Hematopoietic multipotent progenitor cell treated with erythropoietin and hydrocortisone succinate and interleukin-3 and kit ligand, for 17 days (in vitro differentiated cells): ENCODE measurements around the gene PLN.

Experiments used
- DNase-seq: peaks from one replicate; pipeline ENCODE4 v3.0.0-alpha.2; 2015; ENCODE audit warnings: low spot score

The PLN gene

DNA sequence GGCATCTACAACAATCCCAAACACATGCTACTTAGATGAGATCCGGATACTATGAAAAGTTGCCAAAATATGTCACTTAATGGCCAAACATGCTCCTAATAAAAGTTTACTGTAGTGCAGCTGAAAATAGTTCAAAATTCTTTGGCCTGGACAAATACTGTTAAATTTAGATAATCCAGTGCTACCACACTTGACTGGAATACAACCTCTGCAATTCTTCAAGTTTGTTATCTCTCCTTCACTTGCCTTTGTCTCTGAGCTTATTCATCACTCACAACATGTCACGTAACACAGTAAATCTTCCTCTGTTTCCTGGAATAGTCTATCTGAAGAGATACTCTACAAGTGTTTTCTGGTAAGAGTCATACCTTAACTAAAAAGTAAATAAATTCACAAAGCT, 10.5 kb upstream of the PLN start:
- no peak for DNase-seq

DNA sequence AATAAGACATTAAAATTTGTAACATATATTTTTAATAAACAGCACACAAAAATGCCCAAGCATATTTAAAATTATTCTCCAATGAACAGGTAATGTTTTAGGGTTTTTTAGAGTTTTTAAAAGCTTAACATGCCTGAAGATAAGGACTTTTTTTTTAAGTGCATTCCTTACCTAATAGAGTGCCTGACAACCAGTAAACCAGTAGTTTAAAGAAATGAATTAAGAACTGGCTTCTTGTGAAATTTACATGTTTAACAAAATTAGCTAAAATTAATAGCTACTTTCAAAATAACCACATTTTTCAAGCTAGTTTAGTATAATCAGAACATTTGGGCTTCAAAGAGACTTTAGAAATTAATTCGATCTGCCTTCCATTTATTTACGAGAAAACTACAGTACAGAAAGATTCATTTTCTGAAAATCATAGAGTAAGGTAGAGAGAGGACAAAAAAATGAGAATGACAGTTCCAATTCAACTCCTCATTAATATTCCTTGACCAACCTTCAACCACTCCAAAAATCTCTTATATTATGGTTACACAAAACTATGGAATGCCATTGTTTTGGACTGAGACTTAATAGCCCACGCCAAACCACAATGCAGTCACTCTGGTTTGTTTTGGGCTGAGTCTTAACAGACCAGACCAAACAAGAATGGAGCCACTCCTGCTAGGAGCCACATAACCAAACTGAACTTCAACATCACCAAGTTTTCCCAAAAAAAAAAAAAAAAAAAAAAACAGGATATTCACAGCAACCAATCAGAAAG, 5.7 kb upstream of the PLN start:
- DNase-seq = no peak

DNA sequence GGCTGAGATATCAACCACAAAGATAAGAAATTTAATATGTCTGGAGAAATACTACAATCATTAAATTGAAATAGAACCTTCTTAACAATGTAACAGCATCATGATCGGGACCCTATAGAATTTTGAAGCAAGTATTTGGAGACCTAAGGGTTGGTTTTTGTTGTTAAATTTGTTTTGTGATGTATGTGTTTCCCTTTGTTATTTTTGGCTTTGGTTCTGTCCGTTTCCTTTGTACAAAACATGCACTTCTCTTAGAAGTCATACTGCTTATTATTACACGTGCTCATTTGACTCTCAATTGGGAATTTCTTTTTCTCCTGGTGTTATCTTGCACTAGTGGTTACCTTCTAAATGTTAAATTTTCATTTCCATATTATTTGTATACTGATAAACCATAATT, 4.0 kb upstream of the PLN start:
- DNase-seq = no peak

DNA sequence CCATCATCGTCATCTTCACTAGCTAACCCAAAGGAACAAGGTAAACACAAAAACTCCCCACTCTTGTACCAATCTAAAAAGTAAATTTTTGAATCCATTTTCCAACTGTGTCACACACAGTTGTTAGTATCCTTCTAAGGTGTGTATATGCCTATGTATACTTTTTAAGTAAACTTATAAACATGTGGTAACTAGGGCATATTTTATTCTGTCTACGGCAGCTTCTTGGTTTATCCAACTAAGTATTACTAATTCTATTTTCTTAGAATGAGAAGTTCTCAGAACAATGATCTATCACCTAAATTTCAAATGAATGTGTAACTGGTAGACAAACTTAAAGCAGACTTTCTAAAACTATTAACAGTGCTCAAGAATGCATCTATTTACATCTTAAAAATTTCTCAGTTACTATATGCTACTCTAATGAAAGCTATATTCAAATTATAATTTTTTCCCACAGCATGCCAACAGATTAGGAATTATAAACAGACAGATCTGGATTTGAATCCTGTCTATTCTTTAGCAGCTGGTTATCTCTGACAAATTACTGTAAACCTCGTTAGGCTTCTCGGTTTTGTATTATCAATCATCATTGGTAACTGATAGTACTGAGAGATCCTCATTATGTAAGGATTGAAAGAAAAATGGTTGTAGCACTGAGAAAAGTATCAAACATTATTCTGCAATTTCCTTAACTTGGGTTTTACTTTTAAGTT, 1.8 kb upstream of the PLN start:
- DNase-seq = no peak

DNA sequence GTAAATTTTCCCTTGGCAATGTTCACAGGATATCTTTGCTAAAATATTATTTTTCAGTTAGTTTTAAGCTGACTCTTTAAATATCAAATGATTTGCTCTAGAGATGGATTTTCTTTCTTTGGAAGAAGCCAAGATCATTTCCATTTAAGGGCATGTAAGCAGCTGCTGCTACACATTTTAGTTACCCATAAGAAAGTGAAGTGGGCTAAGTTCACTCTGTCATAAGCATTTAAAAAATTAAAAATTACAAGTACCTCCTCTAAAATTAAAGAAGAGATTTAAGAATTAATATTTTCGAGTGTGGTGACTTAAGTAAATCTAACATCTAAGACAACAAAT, 1.2 kb upstream of the PLN start:
- no peak for DNase-seq

DNA sequence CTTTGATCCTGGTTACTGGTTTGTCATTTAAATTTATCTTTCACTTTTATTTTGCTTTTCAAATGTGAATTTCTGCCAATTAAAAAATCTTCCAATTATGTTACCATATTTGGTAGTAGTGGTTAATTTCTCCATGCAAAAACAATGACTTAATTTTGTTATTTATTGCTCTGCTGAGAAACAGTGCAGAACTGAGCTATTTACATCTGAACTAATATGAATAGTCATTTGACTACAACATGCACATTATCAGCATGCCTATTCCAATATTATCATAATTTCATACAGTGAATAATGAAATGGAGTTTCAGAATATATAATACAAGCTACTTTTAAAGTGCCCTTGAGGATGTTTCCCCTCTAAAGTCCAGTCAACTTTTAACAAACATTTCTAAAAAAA, 517 bp downstream of the PLN start:
- no peak for DNase-seq

DNA sequence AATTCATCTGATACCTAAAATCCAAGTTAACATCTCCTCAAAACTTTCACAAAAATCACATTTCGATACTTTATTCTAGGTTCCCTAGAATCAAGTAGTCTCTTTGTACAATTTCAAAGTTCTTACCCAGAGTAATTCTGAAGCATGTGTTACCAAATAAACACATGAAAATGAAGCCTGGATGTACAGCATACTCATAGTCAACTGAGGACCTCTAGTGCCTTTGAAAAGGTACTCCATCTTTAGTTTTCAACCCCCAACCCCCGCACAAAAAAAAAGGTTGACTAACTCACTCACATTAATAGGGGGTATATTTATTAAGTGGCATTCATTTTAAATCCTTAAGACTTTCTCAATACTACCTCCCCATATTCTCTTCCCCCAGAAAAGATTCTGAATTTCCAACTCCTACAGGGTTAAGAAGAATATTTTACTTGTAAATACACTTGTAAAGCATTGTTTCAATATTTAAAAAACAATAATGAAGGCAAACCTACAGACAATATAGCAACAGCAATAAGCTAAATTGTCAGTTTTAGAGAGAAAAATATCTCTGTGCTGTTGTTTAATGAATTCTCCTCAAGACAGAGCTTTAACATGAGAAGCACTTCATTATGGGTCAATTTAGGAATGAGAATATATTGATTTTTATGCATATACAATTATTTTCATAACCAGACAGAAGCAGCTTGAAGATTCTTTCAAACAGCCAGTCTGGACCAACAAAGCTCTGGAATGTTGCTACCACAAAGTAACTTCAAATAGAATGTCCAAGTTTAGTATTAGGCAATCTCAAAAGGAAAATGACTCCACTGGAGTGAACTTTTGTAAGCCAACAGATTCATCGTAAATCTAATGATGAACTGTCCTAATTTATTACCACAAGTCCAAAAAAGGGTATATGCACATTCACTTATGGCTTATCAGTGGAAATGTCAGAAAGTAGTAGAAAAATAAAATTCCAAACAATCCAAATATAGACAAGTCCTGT, 3.3 kb downstream of the PLN start:
- no peak for DNase-seq

DNA sequence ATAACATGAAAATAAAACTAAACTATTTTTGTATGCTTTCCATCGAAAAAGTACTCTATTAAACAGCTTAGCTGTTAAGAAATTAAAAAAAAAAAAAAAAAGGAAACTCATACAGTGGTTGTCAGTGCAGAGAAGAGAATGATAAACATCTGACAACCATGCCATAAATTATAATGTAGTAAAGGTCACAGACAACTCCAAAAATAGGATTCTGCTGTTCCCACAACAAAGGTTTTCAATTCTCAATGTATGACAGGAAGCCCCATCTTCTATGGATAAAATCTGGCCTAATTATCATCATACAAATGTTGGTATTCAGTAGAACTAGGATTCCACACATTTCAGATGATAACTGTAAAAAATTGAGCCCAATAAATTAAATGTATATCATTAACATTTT, 5.0 kb downstream of the PLN start:
- DNase-seq = no peak

DNA sequence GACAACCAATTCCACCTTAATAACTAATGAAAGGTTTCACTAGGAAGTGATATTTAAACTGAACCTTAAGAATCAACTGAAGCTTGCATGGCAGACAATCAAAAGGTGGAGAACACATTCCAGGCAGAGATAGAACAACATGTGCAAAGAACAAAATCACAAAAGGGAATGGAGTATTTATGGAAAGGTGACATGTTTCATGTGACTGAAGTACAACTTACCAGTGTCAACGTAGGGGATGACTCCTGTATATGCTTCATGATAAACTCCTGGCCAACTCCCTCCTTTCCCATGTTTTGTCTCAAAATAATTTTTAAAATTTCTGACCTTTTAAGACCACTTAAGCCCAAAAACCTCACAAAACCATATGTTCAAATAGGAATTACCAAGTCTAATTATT, 6.6 kb downstream of the PLN start:
- no peak for DNase-seq

DNA sequence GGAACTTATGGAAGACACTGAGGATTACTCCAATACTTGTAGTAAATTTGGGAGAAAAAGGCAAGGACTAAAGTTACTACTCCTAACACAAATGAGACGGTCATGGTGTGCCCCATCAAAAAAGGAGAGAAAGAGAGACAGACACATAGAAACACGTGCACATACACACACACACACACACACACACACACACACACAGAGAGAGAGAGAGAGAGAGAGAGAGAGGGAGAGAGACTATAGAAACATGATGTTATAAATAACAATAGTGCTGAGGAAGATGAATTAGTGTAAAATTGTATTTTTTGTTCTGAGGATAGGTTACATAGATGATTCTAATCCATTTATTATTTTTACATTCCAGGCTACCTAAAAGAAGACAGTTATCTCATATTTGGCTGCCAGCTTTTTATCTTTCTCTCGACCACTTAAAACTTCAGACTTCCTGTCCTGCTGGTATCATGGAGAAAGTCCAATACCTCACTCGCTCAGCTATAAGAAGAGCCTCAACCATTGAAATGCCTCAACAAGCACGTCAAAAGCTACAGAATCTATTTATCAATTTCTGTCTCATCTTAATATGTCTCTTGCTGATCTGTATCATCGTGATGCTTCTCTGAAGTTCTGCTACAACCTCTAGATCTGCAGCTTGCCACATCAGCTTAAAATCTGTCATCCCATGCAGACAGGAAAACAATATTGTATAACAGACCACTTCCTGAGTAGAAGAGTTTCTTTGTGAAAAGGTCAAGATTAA, 10.5 kb downstream of the PLN start:
- no peak for DNase-seq

DNA sequence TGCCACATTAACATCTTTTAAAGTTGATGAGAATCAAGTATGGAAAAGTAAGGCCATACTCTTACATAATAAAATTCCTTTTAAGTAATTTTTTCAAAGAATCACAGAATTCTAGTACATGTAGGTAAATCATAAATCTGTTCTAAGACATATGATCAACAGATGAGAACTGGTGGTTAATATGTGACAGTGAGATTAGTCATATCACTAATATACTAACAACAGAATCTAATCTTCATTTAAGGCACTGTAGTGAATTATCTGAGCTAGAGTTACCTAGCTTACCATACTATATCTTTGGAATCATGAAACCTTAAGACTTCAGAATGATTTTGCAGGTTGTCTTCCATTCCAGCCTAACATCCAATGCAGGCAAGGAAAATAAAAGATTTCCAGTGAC, 11.6 kb downstream of the PLN start:
- DNase-seq = no peak

DNA sequence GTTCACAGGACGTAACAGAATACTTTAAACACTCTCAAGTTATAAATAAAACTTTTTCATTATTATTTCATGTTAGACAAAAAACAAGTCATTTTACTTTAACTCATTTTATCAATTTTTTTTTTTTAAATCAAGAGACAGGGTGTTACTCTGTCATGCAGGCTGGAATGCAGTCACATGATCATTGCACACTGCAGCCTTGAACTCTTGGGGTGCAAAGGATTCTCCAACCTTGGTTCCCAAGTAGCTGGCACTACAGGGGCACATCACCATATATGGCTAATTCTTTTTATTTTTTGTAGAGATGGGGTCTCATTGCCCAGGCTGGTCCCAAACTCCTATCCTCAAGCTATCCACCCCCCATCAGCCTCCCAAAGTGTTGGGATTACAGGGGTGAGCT, 14.2 kb downstream of the PLN start:
- no peak for DNase-seq

DNA sequence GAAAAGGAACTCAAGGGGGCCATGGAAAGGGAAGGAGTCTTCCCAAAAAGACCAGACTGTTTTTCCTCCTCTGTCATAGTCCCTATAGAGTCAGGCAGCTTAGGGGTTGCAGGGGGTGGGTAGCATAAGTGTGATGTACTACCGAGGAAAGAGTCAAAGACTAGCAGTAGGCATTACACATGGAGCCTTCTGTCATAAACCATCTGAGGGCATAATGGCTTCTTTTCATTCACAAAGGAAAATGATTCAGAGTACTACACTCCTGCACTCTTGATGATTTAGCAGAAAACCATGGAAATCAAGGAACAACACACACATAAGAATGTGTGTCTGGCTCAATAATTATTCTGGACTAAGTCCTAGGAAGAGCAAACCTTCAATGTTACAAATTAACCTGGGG, 14.9 kb downstream of the PLN start:
- no peak for DNase-seq

DNA sequence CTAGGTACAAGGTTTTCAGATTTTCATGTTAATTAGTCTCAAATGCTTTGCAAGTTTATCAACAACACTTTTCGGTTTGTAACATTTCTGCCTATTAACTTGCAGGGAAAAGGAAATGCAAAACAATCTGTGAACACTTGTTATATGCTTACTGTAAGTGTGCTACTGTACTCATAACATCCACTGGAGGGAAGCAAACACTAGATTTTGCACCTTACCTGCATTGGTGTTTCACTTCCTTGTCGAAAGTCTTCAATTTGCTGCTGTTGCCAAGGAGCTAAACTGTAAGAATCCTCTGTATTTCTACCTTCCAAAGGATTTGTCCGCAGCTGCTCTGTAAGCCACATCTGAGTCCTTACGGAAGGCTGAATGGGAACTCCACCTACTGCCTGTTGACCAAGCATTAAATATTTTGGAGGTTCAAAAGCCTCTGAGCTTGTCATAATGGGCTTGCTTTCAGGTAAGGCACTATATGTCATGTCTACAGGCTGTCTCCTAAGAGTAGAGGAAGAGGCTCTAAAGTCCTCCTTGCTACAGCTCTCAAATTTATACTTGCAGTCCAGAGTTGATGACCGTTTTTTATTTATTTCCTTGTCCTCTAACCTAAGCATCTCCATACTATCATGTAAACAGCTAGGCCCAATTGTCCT, 17.3 kb downstream of the PLN start:
- no peak for DNase-seq

DNA sequence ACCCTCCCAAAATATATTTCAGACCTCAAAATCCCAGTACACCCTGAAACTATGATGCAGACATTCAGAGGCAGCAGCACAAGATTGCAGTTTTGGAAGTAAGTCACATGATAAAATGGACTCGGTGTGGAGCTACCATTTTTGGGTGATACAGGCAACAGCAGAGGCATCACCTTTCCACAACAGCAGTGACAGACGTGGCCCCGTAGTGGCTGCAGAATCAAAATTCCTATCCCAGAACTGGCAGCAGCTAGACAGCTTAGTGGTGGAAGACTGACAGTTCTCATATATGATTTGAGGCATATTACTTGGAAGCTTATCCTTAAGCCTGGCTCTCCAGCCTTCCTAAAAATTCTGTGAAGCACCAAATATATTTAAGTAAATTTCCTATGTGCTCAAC, 19.9 kb downstream of the PLN start:
- no peak for DNase-seq

DNA sequence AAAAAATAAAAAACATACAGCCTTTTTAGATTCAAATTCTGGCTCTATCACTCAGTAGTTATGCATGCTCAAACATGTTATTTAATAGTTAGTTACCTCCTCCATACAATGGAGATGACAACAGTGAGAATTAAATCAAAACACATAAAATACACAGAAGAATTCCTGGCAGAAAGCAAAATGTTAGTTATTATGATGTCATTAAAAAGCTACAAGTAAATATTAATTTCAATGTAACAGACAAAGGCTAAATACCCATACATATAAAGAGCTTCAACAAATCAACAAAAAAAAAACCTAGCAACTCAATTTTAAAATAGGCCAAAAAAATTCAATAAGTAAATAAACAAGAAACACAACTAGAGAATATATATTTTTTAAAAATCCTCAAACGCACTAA, 21.4 kb downstream of the PLN start:
- DNase-seq = no peak

DNA sequence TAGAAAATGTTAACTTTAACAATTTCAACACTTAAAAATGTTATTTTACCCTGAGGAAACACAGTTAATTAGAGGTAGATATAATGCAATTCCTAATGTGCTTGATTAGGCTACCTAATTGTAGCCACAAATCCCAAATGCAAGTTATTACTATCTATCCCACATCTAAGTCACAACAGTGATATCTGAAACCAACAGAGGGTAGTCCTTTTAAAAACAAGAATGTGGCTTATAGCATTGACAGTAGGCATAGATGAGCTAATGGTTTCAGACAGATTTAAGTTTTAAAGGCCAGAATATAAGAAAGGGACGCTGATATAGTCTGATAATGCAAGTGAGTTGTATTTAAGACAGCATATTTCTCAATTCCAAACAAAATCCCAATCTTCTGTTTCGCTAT, 23.0 kb downstream of the PLN start:
- DNase-seq = no peak

DNA sequence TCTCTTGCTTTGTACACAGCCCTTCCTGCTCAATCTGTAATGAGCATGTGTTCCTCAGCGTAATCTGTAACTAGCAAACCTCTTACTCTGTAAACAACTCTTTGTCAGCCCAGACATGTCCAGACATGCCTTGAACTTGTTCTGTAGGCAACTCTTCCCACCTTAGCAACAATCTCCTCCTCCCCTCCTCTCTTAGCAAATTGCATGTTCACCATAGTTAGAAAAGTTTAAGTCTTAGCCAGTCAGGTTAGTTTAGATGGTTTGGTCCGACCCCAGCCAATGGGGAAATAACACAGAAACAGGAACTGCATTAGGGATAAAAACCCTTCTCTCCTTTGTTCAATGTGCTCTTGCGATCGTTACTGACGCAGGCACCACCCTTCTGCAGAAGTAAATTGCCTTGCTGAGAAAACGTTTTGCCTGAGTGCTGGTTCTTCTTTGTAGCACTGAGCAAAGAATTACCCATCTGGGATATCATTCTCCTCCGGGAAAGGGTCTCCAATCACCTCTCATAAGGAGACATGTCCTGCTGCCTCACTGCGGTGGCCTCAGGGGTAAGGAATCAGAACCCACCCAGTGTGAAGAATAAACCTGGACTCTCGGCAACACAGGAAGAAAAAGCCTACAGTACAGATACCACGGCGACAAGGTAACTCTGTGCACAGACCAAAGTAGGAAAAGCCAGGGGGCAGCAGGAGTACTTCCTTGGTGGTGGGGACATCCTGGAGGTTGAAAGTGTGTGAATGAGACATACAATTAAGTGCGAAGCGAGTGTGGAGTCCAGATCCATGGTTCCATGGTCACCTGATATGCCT, 26.2 kb downstream of the PLN start:
- no peak for DNase-seq

DNA sequence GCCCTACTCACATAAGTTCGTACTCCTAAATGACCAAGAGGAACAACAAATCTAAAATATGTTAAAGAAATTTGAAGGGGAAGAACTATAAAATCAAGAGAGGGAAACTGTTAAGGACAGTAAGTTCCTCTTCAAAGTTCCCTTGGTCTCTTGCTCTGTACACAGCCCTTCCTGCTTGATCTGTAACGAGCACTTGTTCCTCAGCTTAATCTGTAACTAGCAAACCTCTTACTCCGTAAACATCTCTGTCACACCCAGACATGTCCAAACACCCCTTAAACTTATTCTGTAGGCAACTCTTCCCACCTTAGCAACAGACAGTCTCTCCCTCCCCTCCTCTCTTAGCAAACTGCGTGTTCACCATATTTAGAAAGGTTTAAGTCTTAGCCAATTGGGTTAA, 29.9 kb downstream of the PLN start:
- DNase-seq = no peak

DNA sequence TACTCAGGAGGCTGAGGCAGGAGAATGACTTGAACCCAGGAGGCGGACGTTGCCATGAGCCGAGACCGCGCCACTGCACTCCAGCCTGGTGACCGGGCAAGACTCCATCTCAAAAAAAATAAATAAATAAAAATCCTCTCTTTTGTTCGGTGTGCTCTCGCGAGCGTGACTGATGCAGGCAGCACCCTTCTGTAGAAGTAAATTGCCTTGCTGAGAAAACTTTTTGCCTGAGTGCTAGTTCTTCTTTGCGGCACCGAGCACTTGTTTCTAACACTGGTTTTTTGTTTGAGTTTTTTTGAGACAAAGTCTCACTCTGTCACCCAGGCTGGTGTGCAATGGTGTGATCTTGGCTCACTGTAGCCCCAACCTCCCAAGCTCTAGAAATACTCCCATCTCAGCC, 30.5 kb downstream of the PLN start:
- no peak for DNase-seq

DNA sequence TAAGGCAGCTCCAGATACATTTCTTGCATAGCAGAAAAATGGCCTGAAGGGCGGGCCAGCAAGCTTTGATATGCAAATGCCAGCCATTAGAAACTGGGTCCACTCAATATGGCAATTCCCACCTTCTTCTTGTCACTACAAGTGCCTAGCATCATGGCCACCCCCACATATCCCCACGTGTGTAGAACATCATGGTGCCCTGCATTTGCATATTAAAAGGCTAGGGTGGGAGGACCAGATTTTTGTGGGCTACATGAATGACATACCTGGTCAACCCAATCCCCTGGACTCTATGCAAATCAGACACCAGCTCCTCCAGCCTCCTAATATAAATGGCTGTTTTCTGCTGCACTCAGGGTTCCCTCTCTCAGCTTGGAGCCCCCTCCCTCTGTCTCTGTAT, 31.7 kb downstream of the PLN start:
- DNase-seq = no peak
